ENCODE data around the gene TBL3. TPM values are rescaled to one million over a fixed set of nuclear protein-coding genes. Genes with fewer than 3 reads are reported as not detected.

Gene TBL3
- total and polyA plus RNA-seq, 2 of the 8 experiments (the other 6 are each of a cell fraction or from before 2014, with no cell fraction given), result 65.8 to 137 TPM

DNA sequence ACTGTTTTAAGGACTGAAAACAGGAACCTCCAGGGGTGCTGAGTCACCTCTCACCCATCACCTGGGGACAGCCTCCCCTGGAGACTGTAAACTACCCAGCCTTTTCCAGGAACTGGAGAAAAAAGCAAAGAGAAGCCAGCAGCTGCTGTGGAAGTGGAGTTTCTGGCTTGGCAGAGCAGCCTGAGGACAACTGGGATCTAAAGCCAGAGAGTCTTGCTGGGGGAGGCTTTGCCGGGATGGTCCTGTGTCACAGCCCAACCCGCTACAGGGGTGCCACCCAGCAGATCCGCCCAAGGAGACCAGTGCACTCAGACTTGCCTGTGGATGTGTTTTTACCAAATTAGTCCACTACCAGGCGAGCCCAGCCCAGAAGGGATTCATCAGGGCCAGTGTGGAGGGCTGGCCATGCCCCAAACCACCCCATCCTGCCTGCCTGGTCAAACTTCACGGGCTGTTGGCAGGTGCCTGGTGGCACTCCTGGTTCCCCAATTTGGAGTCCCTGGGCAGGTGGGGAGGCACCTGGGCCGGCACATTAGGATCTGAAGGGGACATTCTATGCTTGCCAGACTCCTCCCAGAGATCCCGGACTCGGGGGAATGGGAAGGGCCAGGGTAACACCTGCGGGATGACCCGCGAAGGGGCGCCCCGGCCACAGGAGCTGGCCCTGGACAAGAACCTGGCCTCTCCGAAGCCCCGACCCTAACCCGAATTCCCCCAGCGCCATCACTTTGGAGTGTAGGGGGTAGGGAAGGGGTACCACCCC lies 29.6 kb upstream of the TBL3 start (continued):
- TF ChIP-seq, protein P1, sequence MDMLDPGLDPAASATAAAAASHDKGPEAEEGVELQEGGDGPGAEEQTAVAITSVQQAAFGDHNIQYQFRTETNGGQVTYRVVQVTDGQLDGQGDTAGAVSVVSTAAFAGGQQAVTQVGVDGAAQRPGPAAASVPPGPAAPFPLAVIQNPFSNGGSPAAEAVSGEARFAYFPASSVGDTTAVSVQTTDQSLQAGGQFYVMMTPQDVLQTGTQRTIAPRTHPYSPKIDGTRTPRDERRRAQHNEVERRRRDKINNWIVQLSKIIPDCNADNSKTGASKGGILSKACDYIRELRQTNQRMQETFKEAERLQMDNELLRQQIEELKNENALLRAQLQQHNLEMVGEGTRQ (IDR thresholded peaks at IDR 0.05; ENCODE audit: low read length), result no peak
- TF ChIP-seq HDAC2 (IDR thresholded peaks at IDR 0.05; ENCODE audit: borderline replicate concordance in 1 of 2, low read depth in 2 of 2, low read length in 2 of 2), result no peak
- no peak for TF ChIP-seq EZH2 (IDR thresholded peaks at IDR 0.05; ENCODE audit: low read depth, low read length, severe bottlenecking)
- no peak for TF ChIP-seq SIX5 (IDR thresholded peaks at IDR 0.05; ENCODE audit: low read depth, low read length)
- no peak for TF ChIP-seq PHF8 (conservative IDR thresholded peaks at IDR 0.05; ENCODE audit: low read depth, low read length)
- TF ChIP-seq, protein P2, sequence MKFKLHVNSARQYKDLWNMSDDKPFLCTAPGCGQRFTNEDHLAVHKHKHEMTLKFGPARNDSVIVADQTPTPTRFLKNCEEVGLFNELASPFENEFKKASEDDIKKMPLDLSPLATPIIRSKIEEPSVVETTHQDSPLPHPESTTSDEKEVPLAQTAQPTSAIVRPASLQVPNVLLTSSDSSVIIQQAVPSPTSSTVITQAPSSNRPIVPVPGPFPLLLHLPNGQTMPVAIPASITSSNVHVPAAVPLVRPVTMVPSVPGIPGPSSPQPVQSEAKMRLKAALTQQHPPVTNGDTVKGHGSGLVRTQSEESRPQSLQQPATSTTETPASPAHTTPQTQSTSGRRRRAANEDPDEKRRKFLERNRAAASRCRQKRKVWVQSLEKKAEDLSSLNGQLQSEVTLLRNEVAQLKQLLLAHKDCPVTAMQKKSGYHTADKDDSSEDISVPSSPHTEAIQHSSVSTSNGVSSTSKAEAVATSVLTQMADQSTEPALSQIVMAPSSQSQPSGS (IDR thresholded peaks at IDR 0.05; ENCODE audit: low read length), result no peak
- no peak for TF ChIP-seq CBX5 (IDR thresholded peaks at IDR 0.05; ENCODE audit: low read depth, low read length)
- TF ChIP-seq JUND (IDR thresholded peaks at IDR 0.05; ENCODE audit: low read length), result no peak
- TF ChIP-seq SRF (IDR thresholded peaks at IDR 0.05; ENCODE audit: low read depth, low read length), result no peak

Measured in H1 (cell line).